Hematopoietic multipotent progenitor cell treated with erythropoietin and hydrocortisone succinate and interleukin-3 and kit ligand, for 4 days (in vitro differentiated cells): ENCODE results near the gene MESD.

Experiments used
- DNase-seq: peaks from one replicate; pipeline ENCODE4 v3.0.0-alpha.2; 2015

MESD gene

GRCh38 chr15:80932513-80932815, 57.2 kb downstream of the MESD start:
- DNase-seq = no peak

DNA sequence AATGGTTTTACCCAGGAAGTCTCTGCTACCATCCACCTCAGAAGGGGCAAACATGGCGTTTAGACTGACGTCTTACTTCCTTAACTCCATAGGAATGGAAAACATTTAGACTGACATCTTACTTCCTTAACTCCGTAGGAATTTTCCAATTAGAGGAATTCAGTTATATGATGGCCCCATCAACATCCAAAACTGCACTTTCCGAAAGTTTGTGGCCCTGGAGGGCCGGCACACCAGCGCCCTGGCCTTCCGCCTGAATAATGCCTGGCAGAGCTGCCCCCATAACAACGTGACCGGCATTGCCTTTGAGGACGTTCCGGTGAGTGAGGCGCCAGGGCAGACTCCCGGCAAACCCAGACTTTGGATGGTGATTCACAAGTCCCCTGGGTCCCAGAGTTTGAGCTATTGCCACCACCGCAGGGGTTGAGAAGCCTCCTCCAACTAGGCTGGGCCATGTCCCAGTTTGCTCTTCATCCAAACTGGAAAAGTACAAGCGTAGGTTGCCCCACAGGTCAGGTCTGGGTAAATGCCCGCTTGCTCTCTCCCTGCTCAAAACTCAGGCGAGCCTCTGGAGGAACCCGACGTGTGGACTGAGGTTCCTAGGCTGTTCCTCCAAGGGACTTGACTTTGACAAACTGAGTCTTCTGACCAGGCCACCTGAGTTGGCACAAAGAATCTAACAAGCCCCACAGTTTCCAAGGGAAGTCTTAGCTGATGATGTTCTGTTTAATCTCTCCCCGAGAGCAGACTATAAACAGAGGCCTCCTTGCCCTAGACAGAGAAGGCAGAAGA, 57.7 kb downstream of the MESD start:
- DNase-seq = no peak

- no peak for DNase-seq
Measured at GRCh38 chr15:80931191-80931590, 58.4 kb downstream of the MESD start.

- no peak for DNase-seq
Measured at GRCh38 chr15:80929689-80930088, 59.9 kb downstream of the MESD start.

DNA sequence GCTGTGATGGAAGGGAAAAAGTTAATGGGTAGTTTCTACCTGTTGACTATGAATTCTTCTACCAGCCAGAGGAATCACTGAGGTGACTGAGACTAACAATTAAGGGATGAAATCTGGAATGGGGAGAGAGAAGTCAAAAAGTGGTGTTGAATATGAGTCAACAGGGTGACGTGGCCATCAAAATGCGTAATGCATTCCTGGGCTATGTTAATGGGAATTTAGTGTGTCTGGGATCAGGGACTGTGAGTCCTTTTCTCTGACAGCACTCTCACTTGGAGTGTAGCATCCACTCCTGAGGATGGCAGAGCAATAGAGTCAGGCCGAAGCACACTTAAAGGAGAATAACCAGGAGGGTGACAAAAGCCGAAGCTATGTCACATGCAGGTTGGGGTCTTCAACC, 60.4 kb downstream of the MESD start:
- no peak for DNase-seq

GRCh38 chr15:80926126-80926525, 63.5 kb downstream of the MESD start:
- DNase-seq = no peak

DNA sequence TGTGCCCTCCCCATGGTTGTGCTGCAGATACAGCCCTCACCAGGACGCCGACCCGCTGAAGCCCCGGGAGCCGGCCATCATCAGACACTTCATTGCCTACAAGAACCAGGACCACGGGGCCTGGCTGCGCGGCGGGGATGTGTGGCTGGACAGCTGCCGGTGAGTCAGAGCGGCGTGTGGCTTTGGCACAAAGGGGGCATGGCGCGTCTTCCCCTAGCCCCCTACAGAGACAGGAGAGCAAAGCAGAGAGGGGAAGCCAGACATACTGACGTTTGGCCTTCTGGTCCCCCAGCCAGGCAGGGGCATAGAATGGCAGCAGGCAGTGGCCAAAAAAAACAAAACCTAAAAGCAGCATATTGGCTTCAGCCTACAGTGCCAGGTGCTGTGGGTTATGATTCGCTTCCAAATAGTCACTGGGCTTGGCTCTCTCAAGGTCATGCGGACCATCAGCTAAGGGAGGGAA, 64.0 kb downstream of the MESD start:
- no peak for DNase-seq

DNA sequence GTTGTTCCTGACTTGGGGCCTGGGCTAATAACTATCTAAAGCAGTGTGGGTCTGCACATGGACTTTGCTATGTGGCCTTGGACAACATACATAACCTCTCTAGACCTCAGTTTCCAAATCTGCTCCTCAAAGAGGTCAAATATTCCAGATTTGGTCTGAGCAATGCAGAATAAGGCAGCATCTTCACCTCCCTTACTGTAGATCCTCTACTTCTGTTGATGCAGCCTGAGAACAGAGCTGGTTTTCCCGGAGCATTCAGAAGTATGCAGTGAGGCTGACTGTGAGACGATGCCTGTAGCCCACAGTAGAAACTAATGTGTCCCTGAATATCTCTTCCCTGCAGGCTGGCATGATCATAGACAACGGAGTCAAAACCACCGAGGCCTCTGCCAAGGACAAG, 65.3 kb downstream of the MESD start:
- no peak for DNase-seq

- no peak for DNase-seq
Measured at GRCh38 chr15:80923668-80924067, 66.0 kb downstream of the MESD start.

DNA sequence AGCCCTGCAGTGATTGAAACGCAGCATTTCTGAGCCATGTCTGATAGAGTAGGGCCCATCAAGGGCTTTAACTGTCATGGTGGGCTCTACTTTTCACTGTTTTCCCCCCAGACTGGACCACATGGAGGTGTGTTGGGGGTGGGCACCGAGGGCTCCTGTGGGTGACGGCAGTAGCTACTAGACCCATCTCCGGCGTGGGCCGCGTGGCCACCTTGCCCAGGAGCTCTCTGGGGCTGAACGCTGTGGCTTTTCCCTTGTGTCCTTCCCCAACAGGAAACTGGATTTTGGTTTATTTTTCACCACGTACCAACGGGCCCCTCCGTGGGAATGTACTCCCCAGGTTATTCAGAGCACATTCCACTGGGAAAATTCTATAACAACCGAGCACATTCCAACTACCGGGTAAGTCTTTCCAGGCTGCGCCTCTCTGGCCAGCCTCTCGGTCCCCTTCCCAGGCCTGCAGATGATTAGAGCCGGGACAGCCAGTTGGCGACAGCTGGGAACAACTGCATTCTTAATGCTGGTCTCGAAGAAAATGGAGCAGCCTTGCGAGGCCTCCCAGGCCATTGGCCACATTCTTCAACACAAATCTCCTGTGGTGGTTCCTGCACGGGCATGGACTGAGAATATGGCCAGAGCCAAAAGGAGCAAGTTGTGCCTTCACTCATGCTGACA, 67.7 kb downstream of the MESD start:
- DNase-seq = no peak

- peak; percentile 14 for DNase-seq
Measured at GRCh38 chr15:80920271-80920699, 69.3 kb downstream of the MESD start.

- no peak for DNase-seq
Measured at GRCh38 chr15:80918196-80918783, 71.3 kb downstream of the MESD start.

- DNase-seq = no peak
Measured at GRCh38 chr15:80916056-80916455, 73.6 kb downstream of the MESD start.

DNA sequence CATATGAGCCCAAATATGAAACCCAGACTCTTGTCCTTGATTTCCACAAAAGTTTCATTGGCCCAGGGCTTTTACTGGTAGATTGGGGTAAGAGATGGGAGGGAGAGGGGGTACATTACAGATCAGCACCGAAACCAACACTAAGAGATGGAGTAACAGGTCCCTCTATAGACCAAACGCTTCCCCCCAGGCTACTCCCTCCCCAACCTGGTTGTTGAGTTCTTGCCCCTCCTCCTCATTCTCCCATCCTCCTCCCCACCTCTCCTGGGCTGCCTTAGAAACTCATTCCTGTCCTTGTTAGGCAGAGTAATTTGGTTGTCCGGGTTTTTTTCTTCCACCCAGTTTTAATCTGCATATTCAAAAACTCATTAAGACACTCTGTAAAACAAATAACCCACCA, 74.1 kb downstream of the MESD start:
- no peak for DNase-seq

DNA sequence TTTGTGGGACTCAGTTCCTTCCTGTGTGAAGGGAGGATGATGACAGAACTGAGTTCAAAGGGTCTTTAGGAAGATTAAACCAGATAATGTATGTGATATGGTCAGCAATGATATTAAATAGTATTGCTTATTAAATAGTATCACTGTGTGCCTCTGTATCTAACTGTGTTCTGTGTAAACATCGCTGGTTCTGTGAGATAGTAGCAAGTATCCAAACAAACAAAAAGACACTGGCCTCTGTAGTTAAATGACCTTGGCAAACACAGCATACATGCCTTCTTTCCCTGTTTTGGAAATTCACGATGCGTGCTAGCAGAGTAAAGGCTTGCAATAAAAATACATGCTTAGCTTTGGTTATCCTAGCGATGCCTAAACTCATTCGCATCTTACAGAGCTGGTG, 76.1 kb downstream of the MESD start:
- DNase-seq = no peak

GRCh38 chr15:80912673-80913072, 76.9 kb downstream of the MESD start:
- no peak for DNase-seq

DNA sequence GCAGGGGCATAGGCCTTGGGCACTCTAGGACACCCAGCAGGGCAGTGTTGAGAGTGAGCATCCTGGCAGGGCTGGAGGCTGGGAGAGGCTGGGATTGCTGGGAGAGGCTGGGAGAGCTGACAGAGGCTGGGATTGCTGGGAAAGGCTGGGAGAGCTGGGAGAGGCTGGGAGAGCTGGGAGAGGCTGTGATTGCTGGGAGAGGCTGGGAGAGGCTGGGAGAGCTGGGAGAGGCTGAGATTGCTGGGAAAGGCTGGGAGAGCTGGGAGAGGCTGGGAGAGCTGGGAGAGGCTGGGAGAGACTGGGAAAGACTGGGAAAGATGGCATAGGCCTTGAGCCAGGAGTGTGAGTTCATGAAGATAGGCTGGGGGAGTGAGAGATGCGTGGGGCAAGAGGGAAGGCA, 77.8 kb downstream of the MESD start:
- DNase-seq = no peak

GRCh38 chr15:80906159-80906766, 83.4 kb downstream of the MESD start:
- DNase-seq = no peak

DNA sequence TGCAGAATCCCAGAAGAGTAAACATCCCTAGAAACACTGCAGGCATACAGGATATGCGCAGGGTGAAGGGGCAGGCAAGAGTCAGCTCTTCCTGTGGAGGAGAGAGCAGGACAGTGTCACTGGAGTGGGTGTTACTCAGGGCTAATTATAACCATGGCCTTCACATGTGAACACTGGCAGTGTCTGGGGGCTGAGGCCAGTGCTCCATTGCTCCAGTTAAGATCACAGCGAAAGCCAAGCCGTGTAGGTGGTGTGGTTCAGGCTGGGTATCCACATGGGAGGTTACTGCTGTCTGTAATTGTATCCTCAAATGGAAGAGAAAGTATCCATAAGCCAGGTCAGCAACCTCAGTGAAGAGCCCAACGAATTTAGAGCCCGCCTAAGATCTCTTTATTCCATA, 84.6 kb downstream of the MESD start:
- no peak for DNase-seq

GRCh38 chr15:80902298-80902801, 87.3 kb downstream of the MESD start:
- DNase-seq = peak; percentile 10

DNA sequence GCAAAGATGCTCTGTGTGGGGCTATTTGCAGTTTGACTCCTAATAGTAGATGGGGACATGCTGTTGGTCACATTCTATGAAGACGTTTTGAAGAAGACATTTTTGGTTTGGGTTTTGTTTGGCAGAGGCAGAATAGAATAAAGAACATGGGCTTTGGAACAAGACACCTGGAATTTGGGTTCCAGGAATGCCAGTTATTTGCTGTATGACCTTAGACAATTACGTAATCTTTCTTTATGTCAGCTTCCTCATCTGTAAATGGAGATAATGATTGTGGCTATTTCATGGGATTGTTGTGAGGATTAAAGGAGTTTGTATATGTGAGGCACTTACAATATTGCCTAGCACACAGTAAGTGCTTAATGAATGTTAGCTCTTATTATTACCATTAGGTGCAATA, 91.6 kb downstream of the MESD start:
- DNase-seq = no peak
